Hindlimb muscle (tissue), 1 donor: ENCODE measurements around the gene TNFRSF17. TPM values are rescaled to one million over a fixed set of nuclear protein-coding genes. Genes with fewer than 3 reads are reported as not detected.

Source experiments
- DNase-seq: peaks from one replicate; pipeline ENCODE4 v3.0.0-alpha.2; 2013
- polyA plus RNA-seq: library from polyadenylated mRNA; unstranded; fragments of 120-200 nt; gene quantifications from one replicate; pipeline ENCODE4 v1.2.1, GENCODE V29; 2013; ENCODE audit not compliant: insufficient read length

TNFRSF17 gene
- polyA plus RNA-seq, 1 donor: not detected

DNA sequence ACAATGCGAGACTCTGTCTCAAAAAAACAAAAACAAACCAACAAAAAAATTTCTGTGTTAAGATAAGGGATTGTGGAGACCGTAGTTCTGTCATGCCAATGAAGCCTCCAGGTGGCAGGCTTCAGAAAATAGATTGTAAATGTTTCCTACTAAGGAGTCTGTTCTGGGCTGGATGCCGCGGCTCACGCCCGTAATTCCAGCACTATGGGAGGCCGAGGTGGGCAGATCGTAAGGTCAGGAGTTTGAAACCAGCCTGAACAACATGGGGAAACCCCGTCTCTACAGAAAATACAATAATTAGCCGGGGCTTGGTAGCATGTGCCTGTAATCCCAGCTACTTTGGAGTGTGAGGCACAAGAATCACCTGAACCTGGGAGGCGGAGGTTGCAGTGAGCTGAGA is 7.1 kb downstream of the TNFRSF17 start:
- no peak for DNase-seq

DNA sequence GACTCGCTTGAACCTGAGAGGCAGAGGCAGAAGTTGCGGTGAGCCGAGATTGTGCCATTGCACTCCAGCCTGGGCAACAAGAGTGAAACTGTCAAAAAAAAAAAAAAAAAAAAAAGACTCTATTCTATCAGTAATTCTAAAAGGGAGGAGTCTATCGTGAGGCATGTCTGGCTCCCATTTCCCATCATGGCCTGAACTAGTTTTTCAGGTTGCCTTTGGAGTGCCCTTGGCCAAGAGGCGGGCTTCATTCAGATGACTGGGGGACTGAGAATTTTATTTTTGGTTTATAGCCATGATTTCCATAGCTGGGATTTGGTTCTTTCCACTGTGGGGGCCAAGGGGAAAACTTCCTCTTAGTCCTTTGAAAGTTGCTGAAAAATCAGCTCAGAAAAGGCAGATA is 8.1 kb downstream of the TNFRSF17 start:
- DNase-seq: no peak

DNA sequence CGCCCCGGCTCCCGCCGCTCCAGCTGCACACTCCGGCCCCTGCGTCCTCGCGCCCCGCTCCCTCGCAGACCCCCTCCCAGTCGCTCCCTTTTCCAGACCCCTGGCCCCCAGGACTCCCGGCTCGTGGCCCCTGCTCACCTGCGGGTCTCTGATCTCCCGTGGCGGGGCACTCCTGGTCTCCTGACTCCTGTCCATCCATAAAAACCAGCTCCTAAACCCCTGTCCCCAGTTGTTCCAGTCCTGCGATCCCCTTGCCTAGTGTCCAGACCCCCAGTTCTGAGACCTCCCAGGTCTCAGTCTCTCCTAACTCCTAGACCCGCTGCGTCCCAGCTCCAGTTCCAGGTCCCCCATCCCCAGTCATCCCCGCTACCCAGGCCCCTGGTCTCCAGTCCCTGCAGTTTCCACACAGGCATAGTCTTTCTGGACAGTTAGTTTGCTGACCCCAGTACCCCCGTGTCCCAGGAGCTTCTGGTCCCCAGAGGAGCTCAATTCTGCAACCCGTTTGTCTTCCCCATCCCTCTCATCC is 11.9 kb downstream of the TNFRSF17 start:
- no peak for DNase-seq

DNA sequence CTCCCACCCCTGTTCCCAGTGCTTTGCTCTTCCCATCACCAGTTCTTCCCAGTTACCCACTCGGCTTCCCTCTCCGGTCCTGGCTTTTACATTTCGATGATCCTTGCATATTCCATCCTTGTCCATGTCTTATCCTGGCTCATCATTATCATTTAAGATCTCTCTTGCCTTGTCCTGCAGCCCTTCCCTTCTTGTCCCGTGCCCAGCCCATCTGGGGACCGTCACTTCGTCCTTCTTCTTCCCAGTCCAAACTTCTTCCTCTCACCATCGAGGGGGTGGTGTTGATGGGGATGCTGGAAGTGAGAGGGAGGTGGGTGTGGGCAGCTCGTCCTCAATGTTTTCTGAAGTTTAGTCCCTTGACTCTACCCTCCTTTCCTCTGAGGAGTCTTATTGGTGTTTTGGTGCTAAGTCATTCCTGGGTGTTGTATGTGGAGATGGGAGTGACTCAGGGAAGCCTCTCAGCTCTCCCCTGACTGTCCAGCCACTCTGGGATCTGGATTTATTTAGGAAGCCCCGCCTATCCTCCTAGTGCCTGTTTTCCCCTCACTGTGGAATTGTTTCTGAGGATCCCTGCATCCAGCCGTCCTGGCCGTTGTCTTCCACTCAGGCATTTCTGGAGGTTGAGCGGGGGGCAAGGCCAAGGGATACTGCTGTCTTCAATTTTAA is 12.5 kb downstream of the TNFRSF17 start:
- no peak for DNase-seq

DNA sequence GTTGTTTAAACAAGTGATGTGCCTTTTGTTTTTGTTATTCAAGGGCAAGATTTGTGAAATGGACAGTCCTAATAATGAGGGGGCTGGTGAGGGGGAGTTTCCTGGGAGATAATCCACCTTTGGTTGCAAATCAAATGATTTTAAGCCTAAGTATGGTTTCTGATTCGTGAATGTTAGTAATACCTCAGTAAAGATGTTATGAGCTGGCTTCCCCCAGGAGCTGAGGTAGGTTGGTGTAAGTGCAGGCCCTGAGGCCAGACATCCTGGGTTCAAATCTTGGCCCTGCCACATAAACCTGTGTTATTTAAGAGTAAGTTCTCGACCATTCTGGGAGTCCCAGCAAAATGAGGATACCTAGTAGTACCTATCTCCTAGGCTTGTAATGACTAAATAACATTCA is 13.1 kb downstream of the TNFRSF17 start:
- no peak for DNase-seq

DNA sequence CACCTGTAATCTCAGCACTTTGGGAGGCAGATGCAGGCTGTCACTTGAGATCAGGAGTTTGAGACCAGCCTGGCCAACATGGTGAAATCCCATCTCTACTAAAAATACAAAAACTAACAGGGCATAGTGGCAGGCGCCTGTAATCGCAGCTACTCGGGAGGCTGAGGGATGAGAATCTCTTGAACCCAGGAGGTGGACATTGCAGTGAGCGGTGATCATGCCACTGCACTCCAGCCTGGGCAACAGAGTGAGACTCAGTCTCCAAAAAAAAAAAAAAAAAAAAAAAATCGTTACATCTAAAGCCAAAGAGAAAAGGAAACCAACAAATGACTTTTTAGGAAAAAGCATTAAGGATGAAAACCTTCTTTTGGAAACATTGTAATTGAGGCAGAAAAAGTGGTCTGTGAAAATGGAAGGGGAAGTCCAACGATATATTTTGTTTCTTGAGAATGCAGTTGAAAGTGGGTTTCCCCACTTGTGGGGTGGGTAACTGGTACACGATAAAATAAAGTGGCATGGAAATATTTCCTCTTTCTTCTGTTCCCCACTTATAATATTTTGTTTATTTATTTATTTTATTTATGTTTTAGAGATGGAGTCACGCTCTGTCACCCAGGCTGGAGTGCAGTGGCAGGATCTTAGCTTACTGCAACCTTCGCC is 14.1 kb downstream of the TNFRSF17 start:
- DNase-seq: no peak

DNA sequence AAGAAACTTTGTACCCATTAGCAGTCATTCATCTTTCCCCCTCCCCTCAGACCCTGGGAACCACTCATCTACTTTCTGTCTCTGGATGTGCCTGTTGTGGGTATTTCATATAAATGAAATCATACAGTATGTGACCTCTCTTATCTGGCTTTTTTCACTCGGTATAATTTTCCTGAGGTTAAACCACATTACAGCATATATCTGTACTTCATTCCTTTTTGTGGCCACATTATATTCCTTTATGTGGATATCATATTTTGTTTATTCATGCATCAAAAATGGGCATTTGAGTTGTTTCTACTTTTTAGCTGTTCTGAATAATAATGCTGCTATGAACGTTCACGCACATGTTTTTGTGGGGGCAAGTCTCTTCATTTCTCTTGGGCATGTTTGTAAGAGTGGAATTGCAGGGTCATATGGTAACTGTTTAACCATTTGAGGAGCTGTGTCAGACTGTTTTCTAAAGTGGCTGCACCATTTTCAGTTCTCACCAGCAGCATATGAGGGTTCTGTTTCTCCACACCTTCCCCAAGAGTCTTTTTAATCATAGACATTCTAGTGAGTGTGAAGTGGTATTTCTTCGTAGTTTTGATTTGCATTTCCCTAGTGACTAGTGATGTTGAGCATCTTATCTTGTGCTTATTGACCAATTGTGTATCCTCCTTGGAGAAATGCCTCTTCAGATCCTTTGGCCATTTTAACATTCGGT is 15.3 kb downstream of the TNFRSF17 start:
- DNase-seq: no peak

DNA sequence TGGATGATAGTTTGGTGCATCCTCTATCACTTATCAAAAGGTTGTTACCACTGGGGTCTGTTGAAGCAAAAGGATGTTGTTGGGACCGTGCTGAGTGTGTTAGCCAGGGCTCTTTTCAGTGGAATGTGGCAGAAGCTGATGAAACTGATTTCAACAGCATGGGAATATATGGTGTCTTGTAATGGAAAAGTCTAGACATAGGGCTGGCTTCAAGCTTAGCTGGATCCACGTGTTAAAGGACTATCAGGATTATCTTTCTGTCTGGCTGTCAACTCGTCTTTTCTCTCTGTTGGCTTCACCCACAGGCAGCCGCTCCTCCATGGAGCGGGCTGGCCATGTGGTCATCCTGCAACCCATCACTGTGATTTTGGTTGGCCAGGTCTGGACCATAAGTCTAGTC is 20.2 kb downstream of the TNFRSF17 start:
- no peak for DNase-seq

DNA sequence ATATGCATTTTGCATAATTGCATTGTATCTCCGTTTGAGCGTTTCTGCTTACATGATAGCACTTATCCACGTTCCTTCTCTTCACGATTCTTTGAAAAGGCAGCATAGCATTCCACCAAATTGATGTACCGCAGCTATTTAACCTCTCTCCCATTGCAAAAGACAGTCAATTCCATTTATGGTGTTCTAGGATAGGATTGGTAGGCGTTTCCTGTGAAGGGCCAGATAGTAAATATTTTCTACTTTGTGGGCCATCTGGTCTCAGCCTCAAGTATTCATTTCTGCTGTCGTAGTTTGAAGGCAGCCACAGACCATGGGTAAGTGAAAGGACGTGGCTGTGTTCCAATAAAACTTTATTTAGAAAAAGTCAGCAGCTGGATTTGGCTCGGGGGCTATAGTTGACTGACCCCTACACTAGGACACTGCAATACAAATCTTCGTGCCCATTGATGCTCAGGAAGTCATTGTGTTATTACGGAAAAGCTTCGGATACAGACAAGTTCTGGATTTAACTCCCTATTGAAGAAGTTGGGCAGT is 21.6 kb downstream of the TNFRSF17 start:
- no peak for DNase-seq

DNA sequence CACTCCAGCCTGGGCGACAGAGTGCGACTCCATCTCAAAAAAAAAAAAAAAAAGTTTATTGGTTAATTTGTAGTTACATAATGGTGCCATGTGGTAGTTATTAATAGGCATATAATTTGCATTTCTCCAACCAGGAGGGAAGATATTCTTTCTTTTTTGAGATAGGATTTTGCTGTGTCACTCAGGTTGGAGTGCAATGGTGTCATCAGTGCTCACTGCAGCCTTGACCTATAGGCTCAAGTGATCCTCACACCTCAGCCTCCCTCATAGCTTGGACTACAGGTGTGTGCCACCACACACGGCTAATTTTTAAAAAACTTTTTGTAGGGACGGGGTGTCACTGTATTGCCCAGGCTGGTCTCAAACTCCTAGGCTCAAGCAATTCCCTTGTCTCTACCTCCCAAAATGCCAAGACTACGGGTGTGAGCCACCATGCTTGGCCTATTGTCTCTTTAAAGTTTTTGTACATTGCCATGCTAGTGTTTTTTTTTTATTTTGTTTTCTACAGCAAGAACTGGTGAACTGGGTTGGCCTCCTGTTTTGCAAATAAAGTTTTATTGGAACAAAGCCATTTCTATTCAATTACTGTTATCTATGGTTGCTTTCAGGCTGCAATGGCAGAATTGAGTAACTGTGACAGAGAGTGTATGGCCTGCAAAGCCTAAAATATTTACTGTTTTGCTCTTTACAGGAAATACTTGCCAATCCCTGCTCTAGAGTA is 23.4 kb downstream of the TNFRSF17 start:
- DNase-seq: no peak

DNA sequence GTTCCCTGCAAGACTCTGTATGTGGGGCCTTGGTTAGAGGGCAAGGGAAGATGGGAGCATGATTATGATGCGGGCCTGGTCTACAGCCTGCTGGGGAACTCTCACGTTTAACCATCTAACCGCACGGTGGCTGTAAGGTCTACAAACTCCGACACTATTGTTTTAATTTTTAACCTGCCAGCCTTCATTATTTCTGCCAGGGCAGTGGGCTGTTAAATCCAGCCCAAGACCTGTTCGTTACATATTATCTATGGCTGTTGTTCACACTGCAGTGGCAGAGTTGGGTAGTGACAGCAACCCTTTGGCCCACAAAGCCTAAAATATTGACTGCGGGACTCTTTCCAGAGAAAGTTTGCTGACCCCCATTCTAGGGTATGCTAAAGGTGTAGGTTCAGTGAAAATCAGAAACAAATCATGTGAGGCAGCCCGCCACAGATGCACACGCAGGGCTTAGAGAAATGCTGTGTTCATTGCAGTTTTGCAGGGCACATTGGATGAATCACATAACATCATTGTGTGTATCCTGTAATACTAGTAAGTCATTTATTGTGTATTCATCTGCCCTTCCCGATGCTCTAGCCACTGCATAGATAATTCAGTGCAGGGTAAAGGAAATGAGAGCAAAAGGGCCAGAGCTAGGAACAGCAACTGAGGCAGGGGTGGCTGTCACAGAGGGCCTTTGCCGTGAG is 25.8 kb downstream of the TNFRSF17 start:
- DNase-seq: no peak

DNA sequence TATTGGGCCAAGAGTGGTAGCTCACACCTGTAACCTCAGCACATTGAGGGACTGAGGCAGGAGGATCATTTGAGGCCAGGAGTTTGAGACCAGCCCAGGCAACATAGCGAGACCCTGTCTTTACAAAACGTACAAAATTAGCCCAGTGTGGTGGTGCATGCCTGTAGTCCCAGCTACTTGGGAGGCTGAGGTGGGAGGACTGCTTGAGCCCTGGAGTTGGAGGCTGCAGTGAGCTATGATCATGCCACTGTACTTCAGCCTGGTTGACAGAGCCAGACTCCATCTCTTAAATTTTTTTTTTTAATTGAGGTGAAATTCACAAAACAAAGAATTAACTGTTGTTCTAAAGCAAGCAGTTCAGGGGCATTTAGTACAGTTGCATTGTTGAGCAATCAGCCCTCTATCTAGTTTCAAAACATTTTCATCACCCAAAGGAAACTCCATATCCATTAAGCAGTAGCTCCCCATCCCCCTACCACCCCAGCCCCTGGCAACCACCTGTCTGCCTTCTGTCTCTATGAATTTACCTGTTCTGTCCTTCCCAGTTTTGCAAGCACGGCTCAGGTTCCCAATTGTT is 27.1 kb downstream of the TNFRSF17 start:
- no peak for DNase-seq

DNA sequence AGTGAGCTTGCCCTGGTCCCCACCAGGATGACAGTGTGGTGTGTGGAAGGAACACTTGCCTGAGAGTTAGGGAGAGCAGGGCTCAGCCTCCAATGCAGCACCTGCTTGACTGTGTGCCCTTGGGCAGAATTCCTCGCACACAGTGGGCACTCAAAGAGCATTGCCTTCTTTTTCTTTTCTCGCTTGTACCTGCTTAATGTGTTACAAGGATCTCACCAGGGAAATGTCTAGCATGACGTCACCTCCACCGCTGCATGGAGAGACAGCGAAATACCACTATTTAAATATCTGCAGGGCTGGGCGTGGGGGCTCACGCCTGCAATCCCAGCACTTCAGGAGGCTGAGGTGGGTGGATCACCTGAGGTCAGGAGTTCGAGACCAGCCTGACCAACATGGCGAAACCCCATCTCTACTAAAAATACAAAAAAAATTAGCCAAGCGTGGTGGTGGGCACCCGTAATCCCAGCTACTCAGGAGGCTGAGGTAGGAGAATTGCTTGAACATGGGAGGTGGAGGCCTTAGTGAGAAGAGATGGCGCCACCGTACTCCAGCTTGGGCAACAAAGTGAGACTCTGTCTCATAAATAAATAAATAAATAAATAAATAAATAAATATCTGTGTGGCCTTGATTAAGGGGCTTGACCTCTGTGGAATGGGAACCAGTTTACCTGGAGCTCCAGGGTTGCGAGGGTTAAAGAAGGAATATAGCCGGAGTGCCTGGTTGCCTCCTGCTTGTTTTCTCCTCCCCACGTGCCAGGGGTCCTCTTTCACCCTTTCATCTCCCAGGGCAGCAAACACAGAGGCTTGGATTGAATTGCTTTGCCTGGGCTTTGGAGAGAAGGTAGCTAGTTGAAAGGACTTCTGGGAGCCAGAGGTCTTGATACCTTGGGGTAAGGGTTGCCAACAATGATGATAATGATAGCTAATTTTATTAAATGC is 27.8 kb downstream of the TNFRSF17 start:
- no peak for DNase-seq

DNA sequence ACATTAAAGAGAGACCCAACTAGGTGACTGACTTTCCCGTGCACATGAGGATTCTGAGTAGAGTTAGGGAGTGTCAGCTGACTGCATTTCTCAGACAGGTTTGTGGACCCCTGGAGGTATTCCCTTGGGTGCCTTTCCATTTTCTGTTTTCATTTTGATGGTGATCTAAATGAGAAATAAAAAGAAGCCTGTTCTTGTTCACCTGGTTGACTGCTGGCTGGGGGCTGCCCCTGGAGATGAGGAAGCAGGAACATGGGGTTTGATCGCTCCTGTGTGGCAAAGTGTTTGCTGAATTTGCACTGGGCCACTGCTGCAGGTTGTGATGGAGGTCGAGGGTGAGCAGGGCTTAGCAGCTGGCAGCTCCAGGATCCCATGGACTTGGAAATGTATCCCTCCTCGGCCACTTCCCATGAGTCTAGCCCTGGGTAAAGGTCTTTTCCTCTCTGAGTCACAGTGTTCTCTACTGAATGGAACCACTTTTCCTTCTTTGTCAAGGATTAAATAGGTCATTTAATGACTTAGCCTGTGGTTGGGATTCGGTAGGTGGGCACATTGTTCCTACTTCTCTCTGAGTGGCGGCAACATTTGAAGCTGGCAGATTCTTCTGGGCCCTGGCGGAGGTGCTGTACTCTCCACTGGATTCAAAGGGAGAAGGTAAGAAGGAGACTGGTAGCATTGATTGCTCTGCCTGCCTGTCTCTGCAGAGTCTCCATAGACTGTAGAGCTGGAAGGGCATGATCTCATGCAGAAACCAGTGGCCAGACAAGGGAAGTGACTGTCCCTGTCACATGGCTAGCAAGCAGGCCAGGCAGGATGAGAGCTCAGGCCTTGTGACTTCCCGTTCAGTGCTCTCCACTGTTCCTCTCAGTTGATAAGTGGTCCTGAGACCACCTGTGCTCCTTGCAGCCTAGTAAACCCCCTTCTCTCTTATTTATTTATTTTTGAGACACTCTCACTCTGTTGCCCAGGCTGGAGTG is 29.4 kb downstream of the TNFRSF17 start:
- DNase-seq: no peak

DNA sequence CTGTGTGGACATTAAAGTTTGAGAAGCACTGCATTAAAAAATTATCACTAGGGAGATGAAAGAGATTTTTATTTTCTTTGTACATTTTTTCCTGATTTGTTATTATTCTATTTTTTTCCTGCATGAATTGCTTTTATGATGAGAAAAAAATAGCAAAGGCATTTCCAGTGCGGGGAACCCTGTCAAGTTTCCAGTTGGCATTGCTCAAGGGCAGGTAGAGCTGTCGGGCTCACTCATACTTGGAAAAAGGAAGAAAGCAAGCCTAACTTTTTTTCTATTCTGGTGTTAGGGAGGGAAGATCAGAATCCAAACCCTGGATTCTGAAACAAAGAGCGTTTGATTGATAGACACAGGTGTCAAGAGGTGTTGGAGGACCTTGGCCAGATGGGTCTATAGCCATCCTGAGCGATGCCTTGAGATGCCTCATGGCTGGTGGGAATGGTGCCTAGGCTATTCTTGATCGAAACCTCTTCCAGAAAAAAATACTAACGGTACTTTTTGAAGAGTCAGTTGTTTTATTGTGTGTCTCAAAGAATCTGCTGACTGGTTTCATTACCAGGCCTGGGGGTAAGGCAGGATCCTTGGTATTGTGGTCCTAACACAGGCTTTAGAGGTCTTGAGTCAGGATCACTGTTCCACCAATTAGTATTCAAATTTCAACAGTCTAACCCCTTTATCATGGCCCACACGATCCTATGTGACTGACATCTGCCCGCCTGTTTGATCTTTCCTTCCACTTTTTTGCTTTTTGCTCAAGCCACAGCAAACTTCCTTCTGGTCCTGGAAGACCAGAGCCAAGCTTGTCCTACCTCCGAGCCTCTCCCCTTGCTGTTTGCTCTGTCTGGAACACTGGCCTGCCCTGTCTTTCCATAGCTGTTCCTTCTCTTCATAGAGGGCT is 31.7 kb downstream of the TNFRSF17 start:
- no peak for DNase-seq

DNA sequence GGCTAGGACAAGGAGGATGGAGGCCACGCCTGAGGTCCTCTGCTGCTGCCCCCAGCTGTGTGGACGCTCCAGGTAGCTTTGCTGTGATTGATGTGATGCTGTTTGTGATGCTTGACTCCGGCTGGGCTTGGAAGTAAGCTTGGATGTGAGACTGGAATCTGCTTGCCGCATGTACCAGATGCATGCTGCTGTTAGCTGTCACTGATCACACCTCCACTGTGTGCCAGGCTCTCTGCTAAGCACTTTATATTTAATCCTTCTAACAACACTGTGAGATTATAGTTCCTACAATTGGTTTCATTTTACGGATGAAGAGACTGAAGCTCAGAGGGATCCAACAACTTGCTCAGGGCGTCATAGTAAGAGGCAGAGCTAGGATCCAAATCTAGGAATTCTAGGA is 35.0 kb downstream of the TNFRSF17 start:
- DNase-seq: no peak

DNA sequence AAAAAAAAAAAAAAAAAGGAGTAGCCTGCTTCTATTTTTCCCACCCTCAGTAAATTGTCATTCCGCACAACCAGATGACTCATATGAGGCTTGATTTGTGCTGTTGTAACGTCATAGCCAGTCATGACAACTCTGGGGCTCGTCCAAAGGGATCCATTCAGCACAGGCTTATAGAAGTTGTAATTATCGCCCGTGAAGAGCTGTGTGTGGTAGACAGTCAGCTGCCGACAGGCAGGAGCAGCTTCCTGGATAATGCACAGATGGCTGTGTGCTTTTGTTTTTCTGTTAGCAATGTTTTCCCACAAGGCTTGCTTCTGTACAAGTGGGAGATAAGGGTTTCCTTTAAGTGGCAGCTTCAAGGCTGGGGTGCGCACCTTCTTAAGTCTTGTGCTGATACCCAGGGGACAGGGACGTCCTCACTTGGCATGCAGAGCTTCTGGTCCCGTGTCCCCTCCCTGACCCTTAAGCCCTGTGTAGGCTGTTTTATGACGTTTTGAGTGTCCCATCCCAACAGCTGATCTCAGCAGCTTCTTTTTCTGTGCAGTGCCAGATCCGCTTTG is 37.5 kb downstream of the TNFRSF17 start:
- DNase-seq: no peak

DNA sequence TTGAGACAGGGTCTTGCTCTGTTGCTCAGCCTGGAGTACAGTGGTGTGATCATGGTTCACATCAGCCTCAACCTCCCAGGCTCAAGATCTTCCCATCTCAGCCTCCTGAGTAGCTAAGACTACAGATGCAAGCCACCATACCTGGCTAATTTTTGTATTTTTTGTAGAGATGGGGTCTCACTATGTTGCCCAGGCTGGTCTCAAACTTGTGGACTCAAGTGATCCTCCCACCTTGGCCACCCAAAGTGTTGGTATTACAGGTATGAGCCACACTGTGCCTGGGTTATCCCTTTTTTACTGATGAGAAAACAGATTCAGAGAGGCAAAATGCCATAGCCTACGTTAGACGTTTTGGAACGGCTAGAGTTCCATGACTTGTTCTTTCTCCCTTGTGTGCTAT is 41.6 kb downstream of the TNFRSF17 start:
- DNase-seq: no peak
